ENCODE data around the gene WASHC2C. TPM values are rescaled to one million over a fixed set of nuclear protein-coding genes. Genes with fewer than 3 reads are reported as not detected.
"Not testable (repeated sequence)": the region's sequence is repeated elsewhere in the genome, so short reads cannot be mapped to it uniquely, and the experiment has no call there.

WASHC2C gene
- total and polyA plus RNA-seq, 2 of the 8 experiments (the other 6 are each of a cell fraction or from before 2014, with no cell fraction given), result 8.0 to 28.1 TPM

DNA sequence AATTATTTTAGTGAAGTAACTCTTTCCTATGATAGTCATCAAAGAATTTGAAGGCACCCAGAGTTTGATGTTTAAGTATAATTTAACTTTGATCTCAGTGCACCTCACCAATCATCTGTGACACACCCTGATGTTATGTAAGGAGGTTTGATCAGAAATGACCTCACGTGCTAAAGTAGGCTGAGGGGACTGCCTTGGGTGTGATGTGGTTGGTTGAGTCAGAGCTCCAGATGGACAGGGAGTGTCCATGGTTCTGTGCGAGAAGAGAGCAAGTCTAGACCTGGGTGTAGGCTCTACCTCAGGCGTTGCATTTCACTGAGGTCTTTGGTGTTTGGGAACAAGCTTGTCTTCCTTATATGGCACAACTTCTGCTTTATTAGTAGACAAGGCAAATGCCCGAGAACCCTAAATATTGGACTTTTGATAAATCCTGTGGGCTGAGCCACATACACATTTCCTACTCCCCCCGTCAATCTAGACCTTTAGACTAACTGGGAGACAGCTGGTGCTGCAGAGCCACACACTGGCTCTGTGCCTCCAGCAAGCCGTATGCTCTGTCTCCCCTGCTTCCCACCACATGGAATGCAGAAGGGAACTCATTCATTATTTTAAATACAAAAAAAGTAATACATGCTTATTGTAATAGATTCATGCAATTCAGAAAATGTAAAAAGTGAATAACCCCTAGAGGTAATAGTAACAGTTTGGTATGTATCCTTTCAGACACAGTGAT is 63.8 kb downstream of the WASHC2C start:
- H3K79me1 ChIP-seq (ENCODE audit: low read depth, low read length); H3K9ac ChIP-seq (replicated peaks in 1 of 4; ENCODE audit: extremely low read depth in 1 of 4, low read depth in 3 of 4, low read length in 3 of 4); H4K5ac ChIP-seq (ENCODE audit: insufficient read length, low read depth, low read length); H3K27ac ChIP-seq (ENCODE audit: low read depth, low read length); H2BK120ac ChIP-seq (replicated peaks; ENCODE audit: low read depth, low read length); H2BK12ac ChIP-seq (ENCODE audit: low read depth, low read length); H3K4me1 ChIP-seq (replicated peaks in 1 of 4; ENCODE audit: control insufficient read depth in 3 of 4, insufficient read depth in 4 of 4, low read length in 3 of 4); H2AFZ ChIP-seq (ENCODE audit: low read length); H3K23ac ChIP-seq (ENCODE audit: insufficient read length); H2BK20ac ChIP-seq (ENCODE audit: low read length); CTCF ChIA-PET (ENCODE audit: partially characterized antibody); H3K4me3 ChIP-seq (ENCODE audit: extremely low read depth in 1 of 4, insufficient read depth in 2 of 4, low read depth in 3 of 4, low read length in 4 of 4); H4K20me1 ChIP-seq (replicated peaks in 1 of 2; ENCODE audit: control insufficient read depth in 1 of 2, insufficient read depth in 2 of 2, low read length in 2 of 2); H3K4me2 ChIP-seq (ENCODE audit: insufficient read depth in 1 of 2, low read depth in 2 of 2, low read length in 2 of 2); H3K27me3 ChIP-seq (replicated peaks in 1 of 4; ENCODE audit: control insufficient read depth in 3 of 4, extremely low read depth in 1 of 4, insufficient read depth in 3 of 4, low read length in 3 of 4); POLR2A ChIA-PET (ENCODE audit: partially characterized antibody); H3K56ac ChIP-seq (replicated peaks; ENCODE audit: insufficient read length, low read depth, low read length); H4K8ac ChIP-seq (ENCODE audit: extremely low read depth, insufficient read depth, low read length); H3K18ac ChIP-seq (ENCODE audit: extremely low read depth, low read length); H3K79me2 ChIP-seq (ENCODE audit: control insufficient read depth in 1 of 2, insufficient read depth in 2 of 2, low read length in 2 of 2); FAIRE-seq; H3K23me2 ChIP-seq (ENCODE audit: low read depth, low read length); H3K9me3 ChIP-seq (ENCODE audit: insufficient read depth in 2 of 2, low read depth in 1 of 2, low read length in 1 of 2); H4K91ac ChIP-seq (replicated peaks; ENCODE audit: insufficient read length, low read length); H2BK5ac ChIP-seq (ENCODE audit: low read depth, low read length); H3K36me3 ChIP-seq (ENCODE audit: control insufficient read depth in 2 of 4, insufficient read depth in 4 of 4, low read length in 3 of 4); H3K14ac ChIP-seq (ENCODE audit: insufficient read length); DNase-seq (ENCODE audit: low read depth in 1 of 2, low spot score in 2 of 2); H2AK5ac ChIP-seq (ENCODE audit: low read depth, low read length); H3K4ac ChIP-seq (replicated peaks; ENCODE audit: insufficient read length, low read depth, low read length); H2BK15ac ChIP-seq (ENCODE audit: low read length): not testable (repeated sequence)
- 92% methylated on average over 5 of the region's 6 CpGs; no CpG with 5 or more reads in 1 of the 2 experiments for WGBS, 2 experiments (ENCODE audit: extremely low coverage in 1 of 2, insufficient coverage in 1 of 2, insufficient read length in 1 of 2, insufficient replicate concordance in 2 of 2, low coverage in 1 of 2, low lambda C conversion rate in 2 of 2, missing lambda C conversion rate in 1 of 2)

DNA sequence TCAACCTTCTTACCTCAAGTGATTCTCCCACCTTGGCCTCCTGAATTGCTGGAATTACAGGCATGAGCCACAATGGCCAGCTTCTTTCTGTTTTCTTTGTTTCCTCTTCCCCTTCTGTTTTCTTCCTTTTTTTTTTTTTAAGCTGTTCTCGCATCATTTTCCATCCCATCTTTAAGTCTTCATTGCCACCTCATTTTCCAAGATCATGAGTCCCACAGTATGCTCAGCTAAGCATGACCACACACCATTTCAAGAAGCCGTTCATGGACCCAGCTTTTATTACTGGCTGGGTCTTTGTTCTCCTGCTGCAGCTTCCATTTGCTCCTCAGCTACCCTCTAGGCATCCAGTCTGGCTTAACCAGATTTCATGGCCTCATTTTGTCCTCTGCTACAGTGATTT is 67.7 kb downstream of the WASHC2C start:
- H3K9ac ChIP-seq (replicated peaks in 1 of 4; ENCODE audit: extremely low read depth in 1 of 4, low read depth in 3 of 4, low read length in 3 of 4); H3K18ac ChIP-seq (ENCODE audit: extremely low read depth, low read length); H2BK15ac ChIP-seq (ENCODE audit: low read length); H3K56ac ChIP-seq (replicated peaks; ENCODE audit: insufficient read length, low read depth, low read length); H3K36me3 ChIP-seq (ENCODE audit: control insufficient read depth in 2 of 4, insufficient read depth in 4 of 4, low read length in 3 of 4); H2AFZ ChIP-seq (ENCODE audit: low read length); H2BK20ac ChIP-seq (ENCODE audit: low read length); CTCF ChIA-PET (ENCODE audit: partially characterized antibody); H4K8ac ChIP-seq (ENCODE audit: extremely low read depth, insufficient read depth, low read length); H4K91ac ChIP-seq (replicated peaks; ENCODE audit: insufficient read length, low read length); H3K79me2 ChIP-seq (ENCODE audit: control insufficient read depth in 1 of 2, insufficient read depth in 2 of 2, low read length in 2 of 2); H3K4me1 ChIP-seq (replicated peaks in 1 of 4; ENCODE audit: control insufficient read depth in 3 of 4, insufficient read depth in 4 of 4, low read length in 3 of 4); H4K5ac ChIP-seq (ENCODE audit: insufficient read length, low read depth, low read length); H3K27me3 ChIP-seq (replicated peaks in 1 of 4; ENCODE audit: control insufficient read depth in 3 of 4, extremely low read depth in 1 of 4, insufficient read depth in 3 of 4, low read length in 3 of 4); H3K9me3 ChIP-seq (ENCODE audit: insufficient read depth in 2 of 2, low read depth in 1 of 2, low read length in 1 of 2); H2BK120ac ChIP-seq (replicated peaks; ENCODE audit: low read depth, low read length); H3K79me1 ChIP-seq (ENCODE audit: low read depth, low read length); FAIRE-seq; H3K23ac ChIP-seq (ENCODE audit: insufficient read length); H3K4ac ChIP-seq (replicated peaks; ENCODE audit: insufficient read length, low read depth, low read length); POLR2A ChIA-PET (ENCODE audit: partially characterized antibody); H2BK5ac ChIP-seq (ENCODE audit: low read depth, low read length); H3K27ac ChIP-seq (ENCODE audit: low read depth, low read length); DNase-seq (ENCODE audit: low read depth in 1 of 2, low spot score in 2 of 2); H3K4me2 ChIP-seq (ENCODE audit: insufficient read depth in 1 of 2, low read depth in 2 of 2, low read length in 2 of 2); H3K14ac ChIP-seq (ENCODE audit: insufficient read length); H3K4me3 ChIP-seq (ENCODE audit: extremely low read depth in 1 of 4, insufficient read depth in 2 of 4, low read depth in 3 of 4, low read length in 4 of 4); H3K23me2 ChIP-seq (ENCODE audit: low read depth, low read length); H2AK5ac ChIP-seq (ENCODE audit: low read depth, low read length); H2BK12ac ChIP-seq (ENCODE audit: low read depth, low read length); H4K20me1 ChIP-seq (replicated peaks in 1 of 2; ENCODE audit: control insufficient read depth in 1 of 2, insufficient read depth in 2 of 2, low read length in 2 of 2): not testable (repeated sequence)
- WGBS, 2 experiments (ENCODE audit: extremely low coverage in 1 of 2, insufficient coverage in 1 of 2, insufficient read length in 1 of 2, insufficient replicate concordance in 2 of 2, low coverage in 1 of 2, low lambda C conversion rate in 2 of 2, missing lambda C conversion rate in 1 of 2), result 79% methylated on average over 2 of the region's 2 CpGs; no CpG with 5 or more reads in 1 of the 2 experiments
